HG03558 (cell line): ENCODE data around the gene GINS2.

Experiments
- ATAC-seq: cut with Tn5 transposase; IDR thresholded peaks from one replicate; pipeline ENCODE4 v1.9.1; 2021; ENCODE audit warnings: moderate number of reproducible peaks; ENCODE audit not compliant: unreplicated experiment; ENCODE audit errors: extremely low read depth

The GINS2 gene

DNA sequence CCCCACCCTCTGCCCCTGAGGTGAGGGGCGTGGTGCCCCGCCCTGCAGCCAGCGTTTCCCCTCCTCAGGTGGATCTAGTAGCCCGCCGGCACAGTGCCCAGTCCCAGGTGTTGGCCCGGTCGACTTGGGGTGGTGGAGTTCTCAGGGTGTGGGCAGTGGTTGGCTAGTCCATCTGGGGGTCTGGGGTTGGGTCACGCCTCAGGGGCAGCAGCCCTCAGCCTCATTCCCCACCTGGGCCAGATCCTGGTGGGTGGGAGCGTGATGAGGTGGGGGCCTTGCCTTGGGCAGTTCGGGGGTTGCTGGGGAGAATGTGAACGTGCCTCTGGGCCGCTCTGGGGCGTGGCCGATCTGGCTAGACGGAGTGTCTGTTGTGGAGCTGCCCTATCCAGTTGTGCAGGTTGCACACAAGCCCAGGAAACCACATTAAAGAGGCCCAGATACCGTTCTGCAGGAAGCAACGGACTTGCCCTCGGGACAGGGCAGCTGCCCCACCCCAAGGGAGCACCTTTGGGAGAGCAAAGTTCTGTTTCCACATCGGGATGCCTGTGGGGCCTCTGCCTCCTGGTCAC is 43.6 kb downstream of the GINS2 start:
- no peak for ATAC-seq

DNA sequence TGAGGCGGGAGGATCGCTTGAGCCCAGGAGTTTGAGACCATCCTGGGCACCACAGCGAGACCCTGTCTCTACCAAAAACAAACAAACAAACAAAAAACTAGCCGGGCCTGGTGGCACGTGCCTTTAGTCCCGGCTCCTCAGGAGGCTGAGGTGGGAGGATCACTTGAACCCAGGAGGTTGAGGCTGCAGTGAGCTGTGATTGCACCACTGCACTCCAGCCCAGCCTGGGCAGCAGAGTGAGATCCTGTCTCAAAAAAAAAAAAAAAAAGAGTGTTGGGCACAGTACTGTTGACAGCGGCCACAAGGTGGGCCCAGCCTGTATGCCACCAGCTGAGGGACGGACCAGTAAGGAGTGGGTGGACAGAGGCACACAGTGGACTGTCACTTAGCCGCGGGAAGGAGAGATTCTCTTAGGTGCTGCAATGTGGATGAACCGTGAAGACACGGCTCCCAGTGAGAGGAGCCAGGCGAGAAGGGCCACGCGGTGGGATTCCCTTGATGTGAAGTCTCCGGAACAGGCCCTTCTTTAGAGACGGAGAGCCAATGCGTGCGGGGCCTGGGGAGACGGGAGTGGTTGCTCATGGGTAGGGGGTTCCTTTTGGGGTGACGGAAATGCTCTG is 44.6 kb downstream of the GINS2 start:
- ATAC-seq = no peak

DNA sequence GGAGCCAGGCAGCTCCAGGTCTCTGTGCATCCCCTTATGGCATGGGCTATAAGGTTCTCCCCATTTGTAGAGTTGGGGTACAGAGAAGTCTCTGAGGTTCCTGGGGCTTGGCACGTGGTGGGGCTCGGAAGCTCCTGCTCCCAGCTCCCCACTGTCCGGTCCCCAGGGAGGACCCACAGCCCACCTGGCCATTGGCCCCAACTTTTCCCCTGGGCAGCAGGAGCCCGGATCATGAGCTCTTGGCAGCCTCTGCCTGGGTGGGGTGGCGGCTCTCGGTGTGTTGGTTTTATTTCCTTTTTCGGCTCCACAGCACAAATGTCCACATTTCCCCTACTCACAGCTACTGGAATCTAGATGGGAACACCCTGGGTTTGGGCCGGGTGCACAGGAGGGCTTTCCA is 45.1 kb downstream of the GINS2 start:
- ATAC-seq = no peak

DNA sequence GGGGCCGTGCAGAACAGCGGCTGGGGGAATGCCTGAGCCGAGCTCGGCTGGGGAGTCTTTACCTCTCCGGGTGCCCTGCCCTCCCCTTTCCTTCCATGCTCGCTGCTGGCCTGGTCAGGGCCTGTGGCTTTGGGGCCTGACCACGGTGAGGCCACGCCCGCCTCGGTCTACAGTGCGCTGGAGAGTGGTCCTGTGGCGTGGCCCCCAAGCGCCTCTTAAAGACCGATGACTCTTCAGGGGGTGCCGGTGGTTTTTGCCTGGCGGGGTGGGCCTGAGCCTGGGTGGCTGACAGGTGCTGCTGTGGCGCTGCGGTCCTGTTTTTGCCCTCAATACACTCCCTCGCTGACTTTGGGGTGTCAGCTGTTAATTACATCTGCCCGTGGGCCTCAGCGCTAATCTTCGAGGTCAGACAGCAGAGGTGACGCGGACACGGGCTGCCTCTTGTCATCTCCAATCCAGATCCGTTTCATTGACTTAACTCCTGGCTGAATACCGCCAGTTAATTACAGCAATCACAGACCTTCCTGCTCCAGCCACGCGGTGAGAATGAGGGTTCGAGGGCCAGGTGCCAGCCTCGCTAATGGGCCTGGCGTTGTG is 45.9 kb downstream of the GINS2 start:
- no peak for ATAC-seq

DNA sequence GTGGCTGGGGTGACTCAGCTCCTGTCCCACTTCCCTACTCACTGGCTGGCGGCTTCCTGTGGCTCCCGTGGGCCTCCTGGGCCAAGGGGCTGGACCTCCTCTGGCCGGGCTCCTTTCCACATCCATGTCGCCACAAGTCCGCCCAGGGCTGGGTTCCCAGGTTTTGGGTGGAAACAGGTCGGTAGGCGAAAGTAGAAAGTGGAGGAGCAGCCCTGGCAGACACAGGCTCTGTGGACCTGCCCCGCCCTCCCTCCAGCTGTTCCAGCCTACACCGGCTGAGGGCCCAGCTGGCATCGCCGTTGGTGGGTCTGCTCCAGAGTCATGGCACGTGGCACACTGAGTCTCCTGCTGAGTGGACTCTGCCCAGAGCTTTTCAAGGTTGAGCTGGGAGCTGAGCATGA is 47.0 kb downstream of the GINS2 start:
- no peak for ATAC-seq

DNA sequence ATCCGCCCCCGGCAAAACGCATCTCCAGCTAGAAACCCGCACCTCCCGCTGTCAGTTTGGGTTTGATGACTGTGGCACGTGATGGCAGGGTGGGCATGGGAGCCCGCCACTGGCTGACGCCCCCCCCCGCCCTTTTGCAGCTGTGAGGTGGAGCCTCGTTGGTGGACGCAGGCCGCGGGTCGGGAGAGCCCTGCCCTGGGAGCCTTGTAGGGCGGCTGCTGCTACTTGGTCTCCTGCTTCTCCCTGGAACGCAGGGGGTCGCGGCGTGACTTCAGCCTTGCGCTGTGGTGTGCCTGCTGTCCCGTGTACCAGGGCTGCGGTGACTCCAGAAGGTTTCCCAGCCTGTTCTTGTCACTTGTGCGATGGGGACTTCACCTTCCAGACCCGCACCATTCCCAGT is 47.4 kb downstream of the GINS2 start:
- no peak for ATAC-seq

DNA sequence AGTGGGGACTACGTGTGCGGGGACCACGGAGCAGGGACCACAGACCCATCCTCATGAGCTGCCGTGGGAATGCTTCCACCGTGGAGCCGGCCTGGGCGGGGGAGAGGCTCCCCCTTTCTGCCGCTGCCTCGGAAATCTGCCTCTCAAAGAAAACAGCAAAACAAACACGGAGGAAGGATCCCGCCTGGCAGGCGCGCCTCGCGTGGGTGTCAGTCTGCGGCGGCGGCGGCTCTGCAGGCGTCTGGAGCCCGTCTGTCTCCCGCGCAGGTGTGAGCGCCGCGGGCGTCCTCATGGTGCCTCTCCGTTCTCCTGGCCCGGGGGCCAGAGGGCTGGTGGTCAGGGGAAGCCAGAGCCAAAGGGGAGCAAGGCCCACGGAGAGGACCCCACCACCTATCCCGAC is 48.2 kb downstream of the GINS2 start:
- no peak for ATAC-seq

DNA sequence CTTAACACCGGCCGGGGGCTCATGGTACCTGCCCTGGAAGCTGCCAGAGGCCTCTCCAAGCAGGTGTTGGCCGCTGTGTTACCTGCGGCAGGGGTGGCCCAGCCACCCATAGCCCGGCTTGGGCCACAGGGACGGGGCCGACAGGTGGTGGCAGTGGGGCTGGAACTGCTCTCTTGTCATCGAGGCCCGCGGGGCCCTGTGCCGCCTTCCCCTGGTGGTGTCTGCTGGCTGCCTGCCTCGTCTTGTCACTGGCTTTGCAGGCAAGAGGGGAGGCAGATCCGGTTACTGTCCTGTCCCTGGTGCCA is 48.5 kb downstream of the GINS2 start:
- ATAC-seq = no peak

DNA sequence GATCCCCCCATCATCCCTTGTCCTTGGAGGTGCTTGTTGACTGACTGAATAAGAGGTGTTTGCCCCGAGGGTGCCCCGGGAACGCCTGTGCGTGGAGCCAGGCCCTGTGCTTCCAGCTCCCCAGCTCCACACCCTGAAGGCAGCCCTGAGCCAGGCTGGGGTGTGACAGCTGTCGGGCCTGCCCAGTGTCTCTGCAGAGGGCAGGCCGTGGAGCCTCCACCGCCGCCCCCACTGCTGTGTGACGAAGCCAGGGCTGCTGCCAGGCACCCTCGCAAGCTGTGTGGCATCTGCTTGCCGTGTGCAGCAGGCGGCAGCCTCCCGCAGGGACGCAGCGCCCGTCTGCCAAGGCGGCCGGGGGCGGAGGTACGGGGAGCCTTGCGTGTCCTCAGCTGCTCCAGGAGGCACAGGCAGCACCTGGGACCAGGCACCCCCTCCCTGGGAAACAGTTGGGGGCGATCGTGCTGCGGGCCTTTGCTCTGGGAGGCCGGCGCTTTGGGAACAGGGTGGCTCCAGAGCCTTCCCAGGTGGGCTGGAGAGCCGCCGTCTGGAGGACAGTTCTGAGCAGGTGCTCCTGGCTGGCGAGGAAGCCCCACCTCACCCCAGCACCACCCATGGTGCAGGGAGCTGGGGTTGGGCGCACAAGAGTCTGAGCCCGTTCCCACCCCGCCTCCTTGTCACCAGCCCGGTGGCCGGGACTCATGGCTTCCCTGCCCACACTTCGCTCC is 49.1 kb downstream of the GINS2 start:
- ATAC-seq = no peak

DNA sequence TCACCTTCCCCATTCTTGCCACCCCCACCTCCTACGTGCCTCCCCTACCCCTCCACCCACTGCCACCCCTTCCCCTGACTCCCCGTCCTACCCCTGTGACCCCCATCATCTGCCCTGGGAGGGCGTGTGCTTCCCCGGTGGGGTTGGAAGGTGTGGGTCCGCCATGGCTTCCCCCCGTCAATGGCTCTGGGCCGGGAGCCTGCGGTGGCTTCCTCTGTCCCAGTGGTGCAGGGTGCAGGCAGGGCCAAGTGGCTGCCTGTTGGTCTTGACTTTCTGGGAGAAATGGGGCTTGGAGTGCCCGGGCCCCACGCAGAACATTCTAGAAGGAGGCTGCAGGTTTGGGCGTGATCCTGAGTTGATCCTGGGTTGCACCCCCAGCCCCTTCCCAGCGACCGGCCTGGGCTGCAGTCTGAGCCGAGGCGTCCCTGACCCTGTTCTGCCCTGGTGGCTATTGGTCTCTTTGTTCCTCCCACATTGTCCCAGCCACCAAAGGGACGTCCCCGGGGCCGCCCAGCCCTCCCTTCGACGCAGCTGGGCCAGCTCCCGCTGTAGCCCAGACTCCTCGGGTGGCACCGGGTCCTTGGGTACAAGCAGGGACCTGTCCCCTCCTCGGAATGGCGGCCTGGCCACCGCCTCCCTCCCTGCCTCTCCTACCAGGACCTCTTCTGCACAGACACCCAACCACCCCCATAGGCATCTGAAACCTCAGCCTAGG is 49.9 kb downstream of the GINS2 start:
- no peak for ATAC-seq

DNA sequence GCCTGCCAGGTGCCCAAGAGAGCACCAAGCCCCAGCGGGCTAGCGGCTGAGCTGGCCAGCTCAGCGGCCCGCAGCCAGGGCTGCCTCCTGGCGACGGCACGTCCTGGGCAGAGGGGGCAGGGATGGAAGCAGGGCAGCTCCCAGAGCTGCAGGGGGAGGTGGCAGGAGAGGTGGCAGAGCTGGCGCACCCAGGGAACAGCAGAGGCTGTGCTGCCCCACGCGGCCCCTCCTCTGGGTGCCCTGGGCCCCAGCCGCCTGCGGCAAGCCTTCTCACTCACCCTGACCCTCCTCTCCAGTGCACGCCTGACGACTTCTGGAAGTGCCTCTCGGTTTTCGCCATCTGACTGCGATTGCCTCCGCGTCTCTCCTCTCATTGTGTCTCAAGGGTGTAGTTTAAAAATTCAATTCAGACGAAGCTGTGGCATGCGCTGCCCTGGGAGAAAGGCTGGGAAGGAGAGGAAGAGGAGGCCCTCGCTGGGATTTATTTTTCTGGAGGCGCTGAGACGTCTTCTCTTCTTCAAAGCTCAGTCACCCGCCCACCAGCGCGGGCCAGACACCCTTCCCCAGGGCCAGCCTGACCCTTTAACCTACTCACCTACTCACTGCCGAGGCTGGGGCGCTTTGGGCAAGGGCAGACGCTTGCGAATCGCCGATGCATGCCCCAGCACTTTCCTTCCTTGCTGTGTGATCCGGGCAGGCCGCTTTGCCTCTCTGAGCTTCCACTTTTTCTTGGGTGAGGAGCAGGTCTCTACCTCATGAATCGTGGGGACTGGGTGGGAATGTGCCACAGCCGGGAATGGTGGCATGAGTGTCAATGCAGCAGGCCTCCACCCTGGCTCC is 50.7 kb downstream of the GINS2 start:
- ATAC-seq = no peak

DNA sequence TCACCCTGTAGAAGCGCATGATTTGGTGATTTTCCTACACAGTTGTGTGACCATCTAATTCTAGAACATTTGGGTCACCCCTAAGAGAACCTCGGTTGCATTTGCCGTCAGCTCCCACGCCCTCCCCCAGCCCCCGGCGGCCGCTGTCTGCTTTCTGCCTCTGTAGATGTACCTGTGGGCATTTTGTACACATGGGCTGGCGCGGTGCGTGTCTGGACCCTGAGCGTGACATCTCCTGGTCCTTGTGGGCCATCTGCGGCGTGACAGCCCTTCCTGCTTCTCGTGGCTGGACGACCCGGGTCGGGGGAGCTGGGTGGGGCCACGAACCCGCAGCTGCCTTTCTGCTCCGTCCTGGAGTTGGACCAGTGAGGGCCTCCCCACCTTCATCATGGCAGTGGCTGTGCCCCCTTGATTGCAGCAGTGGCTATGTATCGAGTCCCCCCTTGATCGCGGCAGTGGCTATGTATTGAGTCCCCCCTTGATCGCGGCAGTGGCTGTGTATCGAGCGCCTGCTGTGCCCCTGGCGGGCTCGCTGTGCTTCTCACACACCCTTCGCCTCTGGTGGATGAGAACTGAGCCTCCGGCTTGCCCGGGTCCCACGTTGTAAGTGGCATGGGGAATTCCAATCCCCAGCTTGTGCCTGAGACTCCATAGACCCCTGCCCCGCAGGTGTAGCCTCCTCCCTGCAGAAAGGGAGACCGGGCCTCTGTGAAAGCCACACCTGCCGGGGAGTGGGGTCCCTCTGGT is 51.5 kb downstream of the GINS2 start:
- no peak for ATAC-seq

DNA sequence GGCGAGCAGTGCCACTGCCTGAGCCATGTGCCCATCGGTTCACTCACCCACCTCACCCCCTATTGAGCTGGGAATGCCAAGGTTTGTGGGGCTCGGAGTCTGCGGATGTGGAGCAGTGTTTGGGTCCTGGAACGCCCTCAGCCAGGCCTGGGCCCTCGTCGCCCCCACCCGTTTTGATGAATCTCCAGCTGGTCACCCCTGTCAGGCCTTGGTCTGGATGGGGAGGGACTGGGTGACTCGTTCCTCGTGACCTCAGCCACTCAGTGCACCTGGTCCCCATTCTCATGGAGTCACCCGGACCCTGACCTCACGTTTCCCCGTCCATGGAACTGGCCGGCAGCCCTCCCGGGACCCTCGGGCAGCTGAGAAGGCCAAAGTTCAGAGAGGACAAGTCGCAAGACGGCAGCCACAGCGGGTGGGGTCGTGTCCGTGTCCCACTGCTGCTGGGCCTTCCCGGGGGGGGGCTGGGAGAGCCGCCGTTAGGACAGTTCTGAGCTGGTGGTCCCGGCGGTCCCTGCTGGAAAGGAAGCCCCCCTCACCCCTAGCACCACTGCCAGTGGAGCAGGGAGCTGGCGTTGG is 52.4 kb downstream of the GINS2 start:
- ATAC-seq = no peak

DNA sequence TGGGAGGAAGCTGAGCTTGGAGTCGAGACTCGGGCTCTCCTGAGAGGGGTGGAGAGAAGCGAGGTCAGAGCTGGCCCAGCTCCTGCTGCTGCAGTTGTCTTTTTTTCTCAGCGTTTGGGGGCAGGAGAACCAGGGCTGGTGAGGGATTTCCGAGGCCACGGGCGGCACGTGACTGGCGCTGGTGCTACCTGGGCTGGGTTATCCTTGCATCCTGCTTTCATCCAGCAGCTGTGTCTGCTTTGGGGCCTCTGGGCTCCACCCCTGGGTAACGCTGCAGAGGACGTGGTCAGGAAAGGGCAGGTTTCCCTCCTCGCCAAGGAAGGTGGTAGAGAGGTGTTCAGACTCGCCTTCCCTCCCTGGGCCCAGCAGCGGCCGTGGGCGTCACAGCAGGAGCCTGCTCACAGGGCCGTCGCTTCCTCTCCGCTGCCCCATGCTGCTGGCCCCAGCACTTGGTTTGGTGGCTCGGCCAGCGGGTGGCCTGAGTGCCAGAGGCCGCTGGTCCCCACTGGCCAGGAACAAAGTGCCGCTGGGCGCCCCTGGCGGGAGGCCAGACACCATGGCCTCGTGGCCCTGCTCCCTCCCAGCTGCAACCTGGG is 53.1 kb downstream of the GINS2 start:
- ATAC-seq = no peak

DNA sequence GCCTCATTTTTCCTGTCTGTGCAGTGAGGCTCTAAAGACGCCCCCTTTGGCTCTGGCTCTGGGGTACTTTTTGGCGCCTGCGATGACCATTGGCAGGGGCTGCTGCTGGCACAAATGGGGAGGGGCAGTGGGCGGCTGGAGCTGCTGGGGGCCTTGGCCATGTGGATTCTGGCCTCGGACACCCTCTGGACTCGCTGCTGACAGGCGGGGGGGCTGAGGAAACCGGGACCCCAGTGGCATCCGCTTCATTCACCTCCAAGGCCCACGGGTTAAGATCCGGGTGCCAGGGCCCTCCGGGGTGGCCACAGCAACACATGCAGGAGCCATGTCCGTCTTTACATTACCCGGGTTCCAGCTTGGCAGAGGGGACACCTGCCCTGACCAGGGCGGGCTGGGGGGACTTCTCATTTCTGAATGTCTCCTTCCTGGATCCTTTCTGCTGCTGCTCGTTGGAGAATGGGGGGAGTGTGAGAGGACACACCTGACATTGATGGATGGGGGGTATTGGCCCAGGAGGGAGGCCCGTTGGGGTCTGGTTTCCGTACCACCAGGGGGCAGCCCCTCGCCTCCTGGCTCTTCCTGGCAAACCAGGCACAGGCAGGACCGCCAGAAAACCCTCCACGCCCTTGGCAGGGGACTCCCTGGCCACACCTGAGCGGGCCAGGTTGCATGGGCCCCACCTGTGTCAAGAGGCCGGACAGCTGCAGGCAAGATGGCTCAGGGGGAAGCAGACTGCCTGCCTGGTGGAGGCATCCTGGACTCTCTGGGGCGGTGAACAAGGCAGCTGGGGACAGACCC is 53.8 kb downstream of the GINS2 start:
- ATAC-seq = no peak

DNA sequence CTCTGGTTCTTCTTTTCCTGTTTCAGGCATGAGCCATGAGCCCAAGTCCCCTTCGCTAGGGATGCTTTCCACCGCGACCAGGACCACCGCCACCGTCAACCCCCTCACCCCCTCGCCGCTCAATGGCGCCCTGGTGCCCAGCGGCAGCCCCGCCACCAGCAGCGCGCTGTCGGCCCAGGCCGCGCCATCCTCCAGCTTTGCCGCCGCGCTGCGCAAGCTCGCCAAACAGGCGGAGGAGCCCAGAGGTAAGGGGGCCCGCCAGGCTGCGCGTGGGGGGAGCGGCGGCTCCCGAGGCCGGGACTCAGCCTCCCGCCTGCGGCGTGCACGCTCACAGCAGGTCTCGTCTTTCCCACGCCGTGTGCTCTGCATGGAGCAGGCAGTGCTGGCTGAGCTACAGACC is 54.9 kb downstream of the GINS2 start:
- ATAC-seq = no peak

DNA sequence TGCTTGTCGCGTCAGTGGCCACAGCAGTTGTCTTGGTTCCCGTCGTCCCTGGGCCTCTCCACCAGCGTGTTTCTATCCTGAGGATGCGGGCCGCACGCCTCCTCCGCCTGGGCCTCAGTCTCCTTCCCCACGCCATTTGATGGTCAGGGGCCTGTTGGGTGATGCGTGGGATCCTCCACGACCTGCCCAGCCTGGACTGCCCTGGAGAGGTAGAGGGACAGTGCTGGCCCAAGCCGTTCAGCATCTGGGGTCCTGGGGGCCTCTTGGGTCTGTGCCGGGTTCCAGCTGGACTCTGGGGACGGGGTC is 55.4 kb downstream of the GINS2 start:
- ATAC-seq = no peak

DNA sequence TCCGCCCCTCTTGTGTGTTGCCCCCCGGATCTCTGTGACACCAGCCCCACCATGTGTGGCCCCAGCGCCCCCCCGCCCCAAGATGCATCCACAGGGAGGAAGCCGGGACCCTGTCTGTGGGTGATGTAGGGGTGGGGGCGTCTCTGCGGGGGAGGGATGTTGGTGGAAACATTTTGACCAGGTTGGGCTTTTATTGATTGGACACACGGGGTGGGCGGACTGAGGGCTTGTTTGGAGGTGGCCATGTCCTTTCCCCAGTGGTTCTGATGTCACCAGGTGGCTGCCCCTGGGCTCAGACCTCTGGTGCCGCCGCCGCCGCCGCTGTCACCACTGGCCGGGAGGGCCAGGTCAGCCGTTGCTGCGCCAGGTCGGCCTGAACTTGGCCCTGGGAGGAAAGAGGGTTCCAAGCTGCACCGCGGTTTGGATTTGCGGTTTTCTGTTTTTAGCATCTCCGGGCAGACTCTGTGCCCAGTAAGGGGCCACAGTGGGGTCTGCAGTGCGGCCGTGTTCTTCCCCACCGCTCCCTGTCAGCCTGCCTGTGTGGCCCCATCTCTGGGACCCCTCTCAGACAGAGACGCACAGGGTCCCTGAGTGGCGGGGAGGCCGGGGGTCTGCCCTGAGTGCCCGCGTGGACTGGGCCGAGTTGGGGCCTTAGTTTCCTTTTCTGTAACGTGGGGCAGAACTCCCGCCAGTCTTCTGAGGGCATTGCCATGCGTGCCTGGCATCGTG is 55.9 kb downstream of the GINS2 start:
- no peak for ATAC-seq
